HK-2 (cell line): ENCODE results near the gene CDK10.
A peak's percentile ranks its signal among the peaks of the same experiment; 100 is the strongest.
"Not testable (repeated sequence)": the region's sequence is repeated elsewhere in the genome, so short reads cannot be mapped to it uniquely, and the experiment has no call there.

ENCODE experiments used
- DNase-seq: peaks from one replicate; pipeline ENCODE4 v3.0.0-alpha.2; 2018; ENCODE audit not compliant: unreplicated experiment

The CDK10 gene

GRCh38 chr16:89695875-89696669 is 9.6 kb downstream of the CDK10 start:
- no peak for DNase-seq

DNA sequence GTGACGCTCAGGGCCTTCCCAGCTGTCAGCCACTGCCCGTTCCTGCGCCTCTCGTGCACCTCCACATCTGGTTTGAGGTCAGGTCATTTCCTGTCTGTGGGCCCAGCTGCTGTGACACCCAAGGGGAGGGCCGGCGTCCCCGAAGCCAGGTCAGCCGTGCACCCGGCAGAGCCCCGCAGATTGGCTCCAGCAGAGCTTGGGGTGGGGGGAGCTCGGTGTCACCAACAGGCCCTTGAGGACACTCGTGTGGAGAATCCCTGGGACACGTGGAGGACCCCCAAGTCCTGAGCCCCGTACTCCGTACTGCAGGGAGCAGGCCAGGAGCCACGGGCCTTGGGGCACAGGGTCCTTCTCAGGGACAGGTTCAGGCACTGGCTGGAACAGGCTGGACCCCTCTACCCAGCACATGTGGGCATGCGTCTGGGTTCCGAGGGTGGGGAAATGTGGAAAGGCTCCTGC is 10.2 kb downstream of the CDK10 start:
- DNase-seq, result no peak

DNA sequence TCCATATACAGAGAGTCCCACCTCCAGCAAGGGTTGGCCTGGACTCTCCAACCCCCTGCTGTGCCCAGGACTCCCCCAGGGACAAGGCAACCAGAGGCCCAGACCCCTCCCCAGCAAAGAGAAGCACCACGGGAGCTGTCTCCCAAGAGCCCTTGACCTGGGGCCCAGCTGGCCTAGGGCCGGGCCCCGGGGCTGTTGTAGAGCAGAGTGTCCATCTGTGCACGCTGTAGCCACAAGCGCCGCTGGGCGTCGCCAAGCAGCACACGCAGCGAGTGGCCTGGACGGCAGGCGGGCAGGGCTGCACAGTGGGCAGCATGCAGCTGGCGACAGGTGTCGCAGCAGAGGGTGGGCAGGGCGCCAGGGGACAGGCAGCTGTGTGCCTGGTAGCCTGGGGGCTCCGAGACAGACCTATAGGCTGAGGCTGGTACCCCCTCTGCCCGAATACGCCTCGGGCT is 10.7 kb downstream of the CDK10 start:
- DNase-seq, result no peak

DNA sequence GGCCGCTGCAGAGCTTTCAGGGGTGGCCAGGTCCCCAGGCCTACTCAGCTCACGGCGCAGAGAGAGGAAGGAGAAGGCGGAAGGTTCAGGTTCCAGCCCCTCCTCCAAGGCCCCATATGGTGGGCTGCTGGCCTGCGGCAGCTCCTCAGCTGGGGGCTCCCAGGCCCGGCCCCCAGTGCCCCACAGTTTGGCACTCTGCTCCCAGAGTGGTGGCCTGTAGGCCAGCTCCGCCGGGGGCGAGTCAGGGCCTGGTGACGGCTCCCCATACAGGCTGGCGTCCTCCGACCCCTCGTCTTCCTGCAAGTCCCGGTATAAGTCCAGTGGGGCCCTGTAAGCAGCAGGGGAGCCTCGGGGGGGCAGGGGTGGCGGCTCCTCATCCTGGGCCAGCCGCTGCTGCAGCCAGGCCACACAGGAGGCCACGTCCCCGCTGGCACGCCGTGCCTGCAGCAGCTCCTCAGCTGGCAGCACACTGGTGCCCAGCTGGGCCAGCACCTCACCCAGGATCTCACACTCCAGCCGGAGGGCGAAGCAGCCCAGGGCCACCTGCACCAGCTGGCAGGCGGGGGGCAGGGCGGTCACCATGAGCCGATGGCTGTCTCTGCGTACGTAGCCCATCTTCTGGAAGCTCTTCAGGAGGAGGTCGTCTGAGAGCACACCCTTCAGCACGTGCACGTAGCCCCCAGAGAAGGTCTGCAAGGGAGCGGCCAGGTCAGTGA is 11.3 kb downstream of the CDK10 start:
- DNase-seq, result no peak

- not testable (repeated sequence) for DNase-seq
Observed at GRCh38 chr16:89698717-89699116, 12.2 kb downstream of the CDK10 start.

DNA sequence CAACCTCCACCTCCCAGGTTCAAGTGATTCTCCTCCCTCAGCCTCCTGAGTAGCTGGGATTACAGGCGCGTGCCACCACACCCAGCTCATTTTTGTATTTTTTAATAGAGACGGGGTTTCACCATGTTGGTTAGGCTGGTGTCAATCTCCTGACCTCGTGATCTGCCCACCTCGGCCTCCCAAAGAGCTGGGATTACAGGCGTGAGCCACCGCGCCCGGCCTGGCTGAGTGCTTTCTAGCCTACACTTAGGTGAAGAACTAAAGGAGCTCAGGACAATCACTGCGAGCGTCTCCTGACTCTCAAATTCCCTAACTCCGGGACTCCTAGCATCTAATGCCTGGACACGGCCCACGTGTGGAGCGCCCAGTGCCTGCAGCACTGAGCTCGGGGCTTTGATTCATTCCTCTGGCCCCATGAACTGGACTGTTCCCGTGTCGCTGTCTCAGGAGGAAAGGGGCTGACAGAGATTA is 13.2 kb downstream of the CDK10 start:
- DNase-seq, result not testable (repeated sequence)

GRCh38 chr16:89700100-89700648 is 13.7 kb downstream of the CDK10 start:
- peak; percentile 98 for DNase-seq

DNA sequence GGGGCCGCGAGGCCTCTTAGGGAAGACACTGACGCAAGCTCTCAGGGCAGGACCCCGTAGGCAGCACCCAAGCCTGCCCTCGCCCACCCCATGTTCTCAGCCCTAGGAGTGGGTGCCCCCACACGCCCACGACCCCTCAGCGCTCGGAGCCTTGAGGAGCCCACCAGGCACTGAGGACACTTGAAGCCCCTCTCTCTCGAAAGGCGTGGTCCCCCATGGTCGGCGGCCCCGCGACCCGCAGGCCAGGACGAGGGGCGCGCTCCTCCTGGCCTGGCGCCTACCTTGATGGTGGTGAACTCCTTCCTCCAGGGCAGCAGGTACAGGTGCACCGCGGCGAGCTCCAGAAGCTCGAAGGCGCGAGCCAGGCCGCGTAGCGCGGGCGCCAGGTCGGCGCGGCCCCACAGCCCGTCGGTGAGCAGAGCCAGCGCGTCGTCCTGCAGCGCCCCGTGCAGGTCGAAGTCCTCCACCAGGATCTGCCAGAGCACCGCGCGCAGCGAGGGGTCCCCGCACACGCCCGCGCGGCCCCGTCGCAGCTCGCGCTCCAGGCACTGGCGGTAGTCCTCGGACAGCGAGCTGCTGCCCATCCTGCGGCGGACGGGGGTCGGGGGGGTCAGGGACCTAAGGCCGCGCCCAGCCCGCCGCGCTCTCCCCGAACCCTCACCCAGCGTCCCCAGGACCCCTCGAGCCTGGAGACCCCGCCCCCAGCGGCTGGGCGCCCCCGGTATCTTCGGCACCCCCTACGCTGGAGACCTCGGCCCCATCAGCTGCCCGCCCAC is 14.3 kb downstream of the CDK10 start:
- peak; percentile 61 for DNase-seq

- peak; percentile 97 for DNase-seq
Observed at GRCh38 chr16:89701425-89702406, 15.2 kb downstream of the CDK10 start, which contains the start of gene SPATA2L. SPATA2L (minus strand) TSS chr16:89701705; CDS start chr16:89701232, 473 bp downstream.

DNA sequence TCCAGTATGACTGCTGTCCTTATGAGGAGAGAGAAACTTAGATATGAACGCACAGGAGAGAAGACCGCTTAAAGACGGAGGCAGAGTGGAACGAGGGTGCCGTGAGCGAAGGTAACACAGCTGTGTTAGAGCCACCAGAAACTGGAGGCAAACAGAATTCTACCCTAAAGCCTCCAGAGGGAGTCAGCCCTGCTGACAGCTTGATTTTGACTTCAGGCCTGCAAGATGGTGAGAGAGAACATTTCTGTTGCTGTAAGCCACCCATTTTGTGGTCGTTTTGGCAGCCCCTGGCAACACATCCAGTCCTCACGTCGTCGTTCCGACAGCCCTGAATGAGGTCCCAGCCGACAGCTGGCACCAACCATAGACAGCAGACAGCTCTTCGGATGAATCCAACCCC is 17.8 kb downstream of the CDK10 start:
- no peak for DNase-seq

DNA sequence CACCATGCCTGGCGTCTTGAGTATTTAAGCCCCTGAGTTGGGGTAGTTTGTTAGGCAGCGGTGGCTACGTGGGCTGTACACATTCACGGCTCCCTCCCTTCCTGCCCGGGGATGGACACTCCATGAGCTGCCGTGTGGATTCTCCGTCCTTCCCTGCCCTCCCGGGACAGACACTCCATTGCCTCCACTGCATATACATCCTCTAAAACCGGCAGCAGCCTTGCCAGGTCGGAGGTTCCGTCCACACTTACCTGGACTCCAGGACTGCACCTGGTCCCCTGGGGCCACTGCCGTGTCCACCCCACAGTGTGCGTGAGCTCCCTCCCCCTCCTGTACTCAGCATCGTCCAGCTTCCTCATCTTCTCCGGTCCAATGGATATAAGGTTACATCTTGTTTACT is 18.5 kb downstream of the CDK10 start:
- no peak for DNase-seq

- no peak for DNase-seq
Observed at GRCh38 chr16:89706518-89707260, 20.2 kb downstream of the CDK10 start.

DNA sequence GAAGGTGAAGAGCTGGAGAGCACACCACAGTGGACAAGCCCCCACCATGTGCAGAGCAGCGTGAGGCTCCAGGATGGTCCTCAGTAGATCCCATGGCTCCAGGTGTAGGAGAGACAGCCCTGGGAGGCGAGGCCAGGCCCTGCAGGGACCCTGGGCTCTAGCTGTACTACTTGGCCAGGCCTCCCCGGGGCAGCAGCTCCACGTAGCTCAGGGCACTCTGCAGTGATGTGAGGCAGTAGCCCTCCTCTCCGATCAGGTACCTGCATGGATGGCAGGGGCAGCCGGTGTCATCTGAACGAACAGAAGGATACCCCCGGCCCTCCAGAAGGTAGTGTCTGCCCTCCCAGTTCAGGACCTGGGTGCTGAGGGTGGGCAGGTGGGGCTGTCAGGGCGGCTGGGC is 21.2 kb downstream of the CDK10 start:
- no peak for DNase-seq

DNA sequence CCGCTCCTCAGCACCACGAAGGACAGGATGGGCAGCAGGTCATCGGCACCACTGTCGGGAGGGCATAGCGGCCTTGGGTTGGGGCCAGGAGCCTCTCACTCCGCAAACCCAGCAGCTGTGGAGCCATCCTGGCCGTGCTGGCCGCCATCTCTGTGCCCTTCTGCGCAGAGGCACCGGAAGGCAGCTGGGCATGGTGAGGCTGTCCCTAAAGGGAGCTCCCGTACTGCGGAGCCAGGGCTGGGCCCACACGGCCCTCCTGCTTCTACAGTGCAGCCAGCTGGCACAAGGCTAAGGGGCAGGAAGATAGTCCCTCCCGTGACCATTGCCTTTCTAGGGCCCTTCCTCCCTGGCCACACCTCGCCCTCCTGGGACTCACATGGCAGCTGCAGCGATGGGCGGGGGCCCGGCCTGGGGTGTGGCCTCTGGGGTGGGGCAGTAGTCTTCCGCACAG is 22.0 kb downstream of the CDK10 start:
- no peak for DNase-seq

GRCh38 chr16:89709166-89709565 is 22.7 kb downstream of the CDK10 start:
- no peak for DNase-seq

DNA sequence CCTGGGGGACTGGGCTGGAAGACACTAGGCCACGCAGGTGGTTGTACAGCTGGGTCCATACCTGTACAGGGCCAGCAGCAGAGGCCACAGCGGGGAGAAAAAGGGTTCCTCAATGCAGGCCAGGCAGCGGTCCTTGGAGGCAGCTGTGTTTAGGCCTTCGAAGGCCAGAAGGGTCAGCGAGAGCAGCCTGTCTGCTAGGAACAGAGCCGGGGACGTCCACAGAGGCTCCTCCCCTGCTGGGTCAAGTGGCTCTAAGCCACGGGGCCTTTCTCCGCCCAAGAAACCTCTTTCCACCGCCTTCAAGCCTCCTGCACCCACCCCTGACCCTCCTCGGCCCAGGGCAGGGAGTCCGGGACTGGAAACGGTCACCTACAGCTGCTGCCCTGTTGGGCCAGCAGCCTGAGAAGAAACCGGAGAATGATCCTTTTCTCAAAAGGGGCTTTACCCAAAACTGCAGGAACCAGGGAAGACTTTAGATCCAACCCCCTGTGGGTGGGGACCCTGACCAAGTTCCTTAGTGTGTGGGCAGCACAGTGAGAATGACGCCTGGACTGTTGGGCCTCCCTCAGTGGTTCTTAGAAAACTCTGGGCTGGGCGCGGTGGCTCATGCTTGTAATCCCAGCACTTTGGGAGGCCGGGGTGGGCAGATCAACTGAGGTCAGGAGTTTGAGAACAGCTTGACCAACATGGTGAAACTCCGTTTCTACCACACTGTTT is 23.4 kb downstream of the CDK10 start:
- no peak for DNase-seq

DNA sequence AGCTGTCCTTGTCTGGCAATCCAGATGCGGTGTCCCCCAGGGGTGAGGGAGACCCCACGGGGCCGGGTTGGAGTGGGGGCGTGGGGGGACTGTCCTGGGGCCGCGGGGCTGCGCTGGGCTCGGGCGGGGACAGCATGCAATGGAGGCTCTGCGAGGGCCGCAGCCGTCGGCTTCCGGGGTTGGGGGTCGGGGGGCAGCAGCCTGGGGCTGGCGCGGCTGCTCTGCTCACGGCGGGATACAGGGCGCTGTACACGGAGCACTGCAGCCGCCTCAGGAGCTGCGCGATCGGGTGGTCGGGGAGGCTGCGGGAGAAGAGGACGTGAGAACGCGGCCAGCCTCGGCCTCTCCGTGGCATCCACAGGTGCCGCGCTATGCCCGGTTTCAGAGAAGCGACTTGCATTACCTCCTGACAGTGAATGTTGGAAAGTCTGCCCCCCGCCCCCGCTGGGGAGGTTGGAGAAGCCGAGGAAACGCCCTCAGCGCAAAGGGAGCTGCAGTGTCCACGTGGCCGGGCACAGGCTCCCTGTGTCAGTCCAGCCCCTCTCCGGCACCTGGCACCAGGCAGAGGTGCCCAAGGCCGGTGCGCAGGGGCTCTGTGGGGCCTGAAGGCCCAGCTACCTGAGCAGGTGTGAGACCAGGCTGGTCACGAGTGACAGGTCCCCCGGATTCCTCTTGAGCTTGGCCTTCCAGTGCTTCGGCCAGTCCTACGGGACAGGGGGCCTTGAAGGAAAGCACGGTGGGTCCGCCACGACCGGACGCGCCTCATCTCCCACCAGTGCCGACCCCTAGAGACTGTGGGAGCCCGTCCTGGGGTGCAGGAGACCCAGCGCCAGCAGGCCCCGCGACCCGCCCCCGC is 24.4 kb downstream of the CDK10 start:
- DNase-seq, result no peak
